GM19328 (cell line): ENCODE measurements around the gene KPTN.

Experiments used
- ATAC-seq: cut with Tn5 transposase; IDR thresholded peaks from one replicate; pipeline ENCODE4 v1.9.1; 2021; ENCODE audit warnings: mild to moderate bottlenecking, moderate library complexity; ENCODE audit not compliant: unreplicated experiment

KPTN gene

DNA sequence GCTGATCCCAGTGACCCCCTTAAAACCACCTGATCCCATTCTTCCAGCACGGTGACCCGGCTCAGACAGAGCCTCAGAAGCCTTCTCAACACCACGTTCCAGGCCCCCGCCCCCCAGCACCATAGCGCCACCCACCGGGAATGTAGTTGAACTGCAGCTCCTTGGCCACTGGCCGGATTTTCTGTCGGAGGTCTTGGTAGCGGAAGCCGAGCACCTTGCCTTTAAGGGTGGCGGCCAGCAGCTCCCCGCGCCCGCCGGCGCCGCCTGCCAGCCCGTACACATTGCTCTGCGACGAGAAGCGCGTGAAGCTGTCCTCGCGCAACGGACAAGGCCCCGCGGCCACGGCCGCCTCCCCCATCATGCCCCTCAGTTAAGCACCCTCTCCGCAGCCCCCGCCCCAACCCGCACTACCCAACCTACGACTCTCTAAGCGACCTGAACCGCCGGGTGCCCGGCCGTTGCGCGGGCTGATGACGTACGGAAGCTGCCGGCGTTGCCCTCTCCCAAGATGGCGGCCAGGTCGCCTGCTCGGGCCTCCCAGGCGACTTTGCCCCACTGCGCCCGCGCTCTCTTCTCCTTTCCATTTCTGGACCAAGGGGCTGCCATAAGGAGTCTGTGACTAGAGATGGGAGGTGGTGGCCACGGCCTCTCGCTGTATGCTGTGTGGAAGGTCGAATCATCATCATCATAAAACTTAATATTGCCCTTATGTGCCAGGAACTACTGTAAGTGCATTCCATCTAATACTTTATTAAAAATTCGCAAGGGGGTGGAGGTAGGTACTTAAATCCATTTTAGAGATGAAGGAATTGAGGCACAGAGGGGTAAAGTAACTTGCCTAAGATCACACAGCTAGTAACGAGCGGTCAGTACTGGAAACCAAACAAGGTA, at the start of gene KPTN:
TSS of gene KPTN (minus strand) at position 420 of the 891 bp plus-strand sequence. CDS start at position 361, 59 bp downstream.
- ATAC-seq = peak; percentile 59

GRCh38 chr19:47531640-47532387, 47.8 kb upstream of the KPTN start:
- no peak for ATAC-seq

GRCh38 chr19:47529018-47529742, 45.2 kb upstream of the KPTN start:
- ATAC-seq = no peak

DNA sequence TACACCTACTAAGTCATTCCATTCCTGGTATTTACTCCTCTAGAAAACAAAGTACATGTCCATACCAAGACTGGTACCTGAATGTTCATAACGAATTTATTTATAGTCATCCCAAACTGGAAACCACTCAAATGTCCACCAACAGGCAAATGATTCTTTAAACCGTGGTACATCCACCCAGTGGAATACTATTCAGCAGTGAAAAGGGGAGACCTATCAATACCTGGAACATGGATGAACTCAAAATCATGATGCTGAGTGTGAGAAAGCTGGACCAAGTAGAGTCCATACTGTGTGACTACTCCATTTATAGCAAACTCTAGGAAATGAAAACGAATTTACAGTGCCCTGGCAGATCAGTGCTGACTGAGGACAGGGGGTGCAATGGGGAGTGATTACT, 42.8 kb upstream of the KPTN start:
- ATAC-seq = no peak

GRCh38 chr19:47523473-47523872, 39.5 kb upstream of the KPTN start:
- ATAC-seq = no peak

- ATAC-seq = no peak
Measured at GRCh38 chr19:47521473-47522180, 37.6 kb upstream of the KPTN start.

DNA sequence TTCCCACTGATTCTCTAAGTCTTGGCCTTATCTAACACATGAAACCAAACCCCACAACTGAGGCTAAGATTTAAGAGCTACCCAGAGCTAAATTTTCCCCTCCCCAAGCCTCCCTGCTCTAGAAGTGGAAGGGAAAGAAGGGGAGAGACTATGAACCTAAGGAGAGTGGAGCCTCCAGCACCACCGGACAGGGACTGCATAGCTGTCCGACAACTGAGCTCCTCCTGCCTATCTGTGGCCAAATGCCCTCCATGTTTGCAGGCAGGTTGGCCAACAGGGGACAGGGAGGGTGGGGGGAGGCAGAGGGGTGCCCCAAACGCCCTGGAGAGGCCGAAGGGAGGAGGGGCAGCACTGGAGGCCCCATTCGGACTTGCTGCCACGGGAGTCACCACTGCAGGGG, 36.8 kb upstream of the KPTN start:
- ATAC-seq = no peak

DNA sequence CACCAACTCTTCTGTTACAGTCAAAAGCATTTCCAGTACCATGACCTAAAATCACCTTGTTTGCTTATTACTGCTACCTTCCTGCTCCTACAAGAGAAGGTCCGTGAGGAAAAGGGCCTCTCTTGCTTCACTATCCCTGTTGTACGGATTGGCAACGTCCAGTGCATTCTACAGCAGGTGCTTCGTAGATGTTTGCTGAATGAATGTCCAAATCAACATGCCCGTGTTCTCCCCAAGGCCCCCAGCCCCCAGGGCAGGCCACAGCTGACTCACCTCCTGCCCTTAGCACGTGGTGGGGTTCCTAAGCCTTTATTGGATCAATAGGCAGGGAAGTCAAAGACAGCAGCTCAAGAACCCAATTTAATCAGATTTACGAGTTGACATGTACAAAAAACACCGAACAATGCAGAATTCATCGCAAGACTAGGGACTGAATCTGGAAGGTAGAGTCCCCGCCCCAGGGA, 36.4 kb upstream of the KPTN start:
- no peak for ATAC-seq

DNA sequence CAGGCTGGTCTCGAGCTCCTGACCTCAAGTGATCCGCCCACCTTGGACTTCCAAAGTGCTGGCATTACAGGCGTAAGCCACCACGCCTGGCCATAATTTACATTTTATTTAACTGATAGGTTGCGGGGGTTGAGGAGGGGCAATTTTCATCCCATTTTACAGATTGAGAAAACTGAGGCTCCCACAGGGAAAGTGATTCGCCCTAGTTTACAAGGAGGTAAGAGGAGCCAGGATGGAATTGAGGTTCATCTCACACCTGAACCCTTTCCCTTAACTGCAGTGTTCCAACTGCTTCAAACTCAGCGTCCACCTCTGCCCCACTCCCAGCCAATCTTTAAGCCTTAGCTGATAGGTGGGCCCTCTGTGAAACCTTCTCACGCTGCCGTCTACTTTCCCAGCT, 34.8 kb upstream of the KPTN start:
- no peak for ATAC-seq

DNA sequence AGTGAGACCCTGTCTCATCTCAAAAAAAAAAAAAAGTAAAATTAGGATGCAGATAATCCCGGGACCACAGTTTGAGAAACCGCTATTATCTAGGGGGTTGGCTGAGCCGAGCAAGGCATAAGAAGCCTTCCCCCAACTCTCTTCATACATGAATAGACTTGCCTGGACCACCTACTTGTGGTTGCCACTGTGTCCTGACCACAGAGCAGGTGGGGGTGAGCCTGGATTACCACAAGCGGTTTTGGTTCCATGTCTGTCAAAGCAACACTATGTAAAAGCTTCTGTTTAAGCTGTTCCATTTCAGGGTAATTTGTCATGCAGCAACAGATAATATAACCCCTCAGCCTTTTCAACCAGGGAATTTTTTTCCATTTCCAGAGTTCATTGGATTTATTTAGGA, 34.1 kb upstream of the KPTN start:
- no peak for ATAC-seq

DNA sequence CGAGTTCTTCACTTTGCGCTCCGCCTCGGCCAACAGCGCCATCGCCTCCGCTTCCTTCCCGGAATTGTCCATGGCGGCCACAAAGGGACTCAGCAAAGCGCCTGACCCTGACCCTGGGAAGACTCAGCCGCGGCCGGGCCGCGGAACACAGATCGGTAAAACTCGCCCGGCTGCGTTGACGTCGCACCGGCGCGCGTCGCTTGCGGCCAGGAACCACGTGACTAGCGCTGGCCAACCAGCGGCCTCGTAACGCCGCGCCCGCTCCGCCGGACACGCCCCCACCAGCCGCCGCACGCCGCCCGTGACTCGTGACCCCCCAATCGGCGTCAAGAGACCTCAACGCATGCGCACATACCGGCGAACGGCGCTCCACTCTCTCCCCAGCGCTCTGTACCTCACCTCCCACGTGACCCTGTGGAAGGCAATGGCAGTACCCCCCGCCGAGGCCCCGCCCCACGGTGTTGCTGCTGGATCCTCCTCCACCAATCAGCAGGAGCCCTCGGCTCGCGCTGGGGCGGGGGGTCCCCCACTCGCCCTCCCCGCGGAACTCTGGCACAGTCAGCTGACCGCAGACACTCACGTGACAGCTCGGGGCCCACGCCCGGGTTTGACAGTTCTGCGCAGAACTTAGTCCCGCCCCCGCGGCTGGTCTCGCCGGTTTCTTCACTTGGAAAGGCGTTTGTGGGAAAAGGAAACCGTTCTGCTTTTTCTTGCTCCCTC, 31.0 kb upstream of the KPTN start, which contains the start of gene NAPA:
TSS of gene NAPA (minus strand) at position 195 of the 720 bp plus-strand sequence. CDS start at position 72, 123 bp downstream.
- peak; percentile 76 for ATAC-seq

DNA sequence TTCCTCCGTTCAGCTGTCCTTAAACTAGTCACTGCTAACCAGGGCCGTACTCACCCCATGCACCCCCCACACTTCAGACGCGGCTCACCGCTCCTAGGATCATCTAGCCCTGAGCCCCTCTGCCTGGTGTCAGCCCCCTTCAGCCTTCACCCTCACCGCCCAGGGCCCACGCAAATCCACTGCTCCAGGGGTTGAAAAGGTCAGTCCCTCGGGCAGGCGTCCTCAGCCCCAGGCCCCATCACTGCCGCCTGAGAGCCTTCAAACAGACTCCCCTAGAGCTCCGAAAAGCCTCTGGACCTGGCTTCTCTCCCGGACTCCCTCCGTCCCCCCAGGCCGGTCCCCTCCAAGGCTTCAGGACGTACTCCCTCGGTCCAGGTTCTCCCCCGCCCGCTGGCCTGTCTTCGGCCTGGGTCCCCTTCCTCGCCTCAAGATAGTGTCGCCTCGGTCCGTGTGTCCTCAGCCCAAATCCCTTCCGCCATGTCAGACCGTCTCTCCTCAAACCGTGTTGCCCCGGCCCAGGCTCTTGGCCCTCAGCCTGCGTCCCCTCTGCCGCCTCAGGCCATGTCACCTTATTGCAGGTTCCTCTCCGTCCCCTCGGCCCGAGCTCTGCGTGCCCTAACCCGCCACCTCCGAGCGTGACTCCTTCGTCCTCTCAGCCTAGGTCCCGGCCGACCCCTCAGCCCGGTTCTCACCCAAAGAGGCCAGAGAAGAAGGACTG, 30.3 kb upstream of the KPTN start:
- ATAC-seq = no peak

GRCh38 chr19:47512948-47513319, 28.9 kb upstream of the KPTN start:
- no peak for ATAC-seq

- ATAC-seq = no peak
Measured at GRCh38 chr19:47512183-47512947, 28.3 kb upstream of the KPTN start.

DNA sequence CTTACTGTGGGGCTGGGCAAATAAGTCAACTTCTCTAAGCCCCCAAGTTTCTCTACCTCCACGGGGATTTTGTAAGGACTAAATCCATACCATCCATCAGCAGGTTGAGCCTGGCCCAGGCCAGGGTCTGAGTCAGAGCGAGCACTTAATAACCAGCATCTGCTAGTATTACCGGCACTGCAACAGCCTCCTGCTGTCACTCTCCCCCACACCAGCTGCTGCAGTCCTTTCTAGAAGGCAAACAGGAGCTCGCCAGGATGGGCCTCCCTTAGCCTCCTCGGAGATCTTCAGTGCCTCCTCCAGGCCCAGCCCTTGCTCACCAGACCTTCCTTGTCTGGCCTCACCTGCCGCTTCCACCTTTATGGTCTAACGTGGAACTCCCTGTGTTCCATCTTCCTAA, 27.7 kb upstream of the KPTN start:
- ATAC-seq = no peak

GRCh38 chr19:47511128-47511517, 27.1 kb upstream of the KPTN start:
- ATAC-seq = no peak

GRCh38 chr19:47510516-47511127, 26.6 kb upstream of the KPTN start:
- ATAC-seq = no peak

DNA sequence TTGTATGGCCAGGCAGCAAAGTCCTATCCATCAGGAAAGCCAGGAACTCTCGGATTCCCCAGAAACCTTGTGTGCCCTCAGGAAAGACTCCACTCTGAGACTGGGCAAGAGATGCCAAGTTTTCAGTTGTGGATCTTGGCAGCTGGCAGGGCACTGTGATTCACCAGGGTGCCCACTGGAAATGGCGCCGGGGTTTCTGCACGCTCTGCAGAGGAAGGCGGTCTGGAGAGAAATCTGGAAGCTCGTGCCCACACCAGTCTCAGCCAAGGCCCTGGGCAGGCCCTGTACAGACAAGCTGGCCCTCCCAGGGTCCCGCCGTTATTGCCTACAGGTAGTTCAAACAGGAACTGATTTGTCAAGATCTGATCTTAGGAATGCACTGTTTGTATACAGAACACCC, 26.0 kb upstream of the KPTN start:
- no peak for ATAC-seq
